HG03045 (cell line): ENCODE measurements around the gene ABCA13.

ENCODE experiments used
- ATAC-seq: cut with Tn5 transposase; IDR thresholded peaks from one replicate; pipeline ENCODE4 v1.9.1; 2021; ENCODE audit warnings: mild to moderate bottlenecking, moderate library complexity; ENCODE audit not compliant: unreplicated experiment

The ABCA13 gene

GRCh38 chr7:48424731-48425130 lies 253.5 kb downstream of the ABCA13 start:
- ATAC-seq = no peak

- no peak for ATAC-seq
Measured at GRCh38 chr7:48426331-48426965, 255.2 kb downstream of the ABCA13 start.

GRCh38 chr7:48426966-48427555 lies 255.8 kb downstream of the ABCA13 start:
- ATAC-seq = no peak

- ATAC-seq = no peak
Measured at GRCh38 chr7:48427671-48428070, 256.4 kb downstream of the ABCA13 start.

- no peak for ATAC-seq
Measured at GRCh38 chr7:48428091-48428684, 256.9 kb downstream of the ABCA13 start.

- no peak for ATAC-seq
Measured at GRCh38 chr7:48429117-48429516, 257.9 kb downstream of the ABCA13 start.

- ATAC-seq = no peak
Measured at GRCh38 chr7:48438206-48438605, 266.9 kb downstream of the ABCA13 start.

GRCh38 chr7:48441848-48442492 lies 270.7 kb downstream of the ABCA13 start:
- no peak for ATAC-seq

GRCh38 chr7:48443051-48443450 lies 271.8 kb downstream of the ABCA13 start:
- ATAC-seq = no peak

- no peak for ATAC-seq
Measured at GRCh38 chr7:48446721-48447120, 275.5 kb downstream of the ABCA13 start.

- ATAC-seq = no peak
Measured at GRCh38 chr7:48452218-48452617, 281.0 kb downstream of the ABCA13 start.

- no peak for ATAC-seq
Measured at GRCh38 chr7:48454750-48455192, 283.5 kb downstream of the ABCA13 start.

- ATAC-seq = no peak
Measured at GRCh38 chr7:48455363-48455762, 284.1 kb downstream of the ABCA13 start.

- no peak for ATAC-seq
Measured at GRCh38 chr7:48458701-48459524, 287.7 kb downstream of the ABCA13 start.

GRCh38 chr7:48466713-48467112 lies 295.5 kb downstream of the ABCA13 start:
- ATAC-seq = no peak

GRCh38 chr7:48471196-48471595 lies 299.9 kb downstream of the ABCA13 start:
- ATAC-seq = no peak

- no peak for ATAC-seq
Measured at GRCh38 chr7:48472640-48473039, 301.4 kb downstream of the ABCA13 start.

GRCh38 chr7:48473205-48473865 lies 302.1 kb downstream of the ABCA13 start:
- ATAC-seq = no peak

GRCh38 chr7:48481235-48481634 lies 310.0 kb downstream of the ABCA13 start:
- ATAC-seq = no peak

GRCh38 chr7:48497521-48497920 lies 326.3 kb downstream of the ABCA13 start:
- no peak for ATAC-seq

- no peak for ATAC-seq
Measured at GRCh38 chr7:48502021-48502420, 330.8 kb downstream of the ABCA13 start.
